ENCODE data around the gene SGPP1.
A peak's percentile ranks its signal among the peaks of the same experiment; 100 is the strongest.

The SGPP1 gene, protein sequence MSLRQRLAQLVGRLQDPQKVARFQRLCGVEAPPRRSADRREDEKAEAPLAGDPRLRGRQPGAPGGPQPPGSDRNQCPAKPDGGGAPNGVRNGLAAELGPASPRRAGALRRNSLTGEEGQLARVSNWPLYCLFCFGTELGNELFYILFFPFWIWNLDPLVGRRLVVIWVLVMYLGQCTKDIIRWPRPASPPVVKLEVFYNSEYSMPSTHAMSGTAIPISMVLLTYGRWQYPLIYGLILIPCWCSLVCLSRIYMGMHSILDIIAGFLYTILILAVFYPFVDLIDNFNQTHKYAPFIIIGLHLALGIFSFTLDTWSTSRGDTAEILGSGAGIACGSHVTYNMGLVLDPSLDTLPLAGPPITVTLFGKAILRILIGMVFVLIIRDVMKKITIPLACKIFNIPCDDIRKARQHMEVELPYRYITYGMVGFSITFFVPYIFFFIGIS

DNA sequence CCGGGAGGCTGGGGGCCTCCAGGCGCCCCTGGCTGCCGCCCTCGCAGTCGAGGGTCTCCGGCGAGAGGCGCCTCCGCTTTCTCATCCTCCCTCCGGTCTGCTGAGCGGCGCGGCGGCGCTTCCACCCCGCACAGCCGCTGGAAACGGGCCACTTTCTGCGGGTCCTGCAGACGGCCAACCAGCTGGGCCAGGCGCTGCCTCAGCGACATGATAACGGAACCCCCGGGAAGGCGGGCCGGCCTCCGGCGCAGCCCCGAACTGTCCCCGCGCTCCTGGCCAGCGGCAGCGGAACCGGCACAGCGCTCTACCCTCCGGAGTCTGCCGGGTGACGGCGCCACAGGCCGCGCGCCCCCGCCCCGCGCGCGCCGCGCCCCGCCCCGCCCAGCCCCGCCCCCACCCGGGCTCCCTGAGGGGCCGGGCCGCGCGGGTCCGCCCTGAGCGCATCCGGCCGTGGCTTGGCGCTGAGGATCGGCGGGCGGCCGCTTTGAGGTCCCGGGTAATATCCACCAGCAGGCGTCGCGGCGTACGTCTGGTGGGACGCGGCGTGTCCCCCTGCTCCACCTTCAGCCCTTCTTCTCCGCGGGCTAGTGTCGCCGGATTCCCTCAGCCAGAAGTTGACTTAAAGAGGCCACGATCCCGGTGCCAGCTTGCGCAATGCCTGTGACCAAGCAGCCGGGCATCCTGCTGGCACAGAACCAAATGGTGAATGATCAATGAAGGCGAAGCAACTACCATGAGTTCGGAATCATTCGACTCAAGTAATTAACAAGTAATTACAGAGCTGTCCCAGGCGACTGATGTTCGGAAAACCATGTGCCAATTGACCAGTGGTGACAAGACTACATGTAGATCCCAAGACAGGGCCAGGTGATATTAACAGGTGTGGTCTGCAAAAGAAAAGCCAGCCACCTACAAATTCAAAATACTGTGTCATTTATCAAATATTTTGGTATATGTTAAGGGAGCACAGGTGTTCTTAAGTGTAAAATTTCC, at the start of gene SGPP1:
SGPP1 (minus strand) TSS at position 330 of the 993 bp plus-strand sequence; CDS start at position 209, 121 bp downstream.
- peak within 1 kb of the TSS; percentile 89 for H3K4me3 ChIP-seq (replicated peaks; ENCODE audit: low read depth, low read length)
- peak; percentile 62 for DNase-seq (ENCODE audit: low read depth)
- TF ChIP-seq, protein P1, sequence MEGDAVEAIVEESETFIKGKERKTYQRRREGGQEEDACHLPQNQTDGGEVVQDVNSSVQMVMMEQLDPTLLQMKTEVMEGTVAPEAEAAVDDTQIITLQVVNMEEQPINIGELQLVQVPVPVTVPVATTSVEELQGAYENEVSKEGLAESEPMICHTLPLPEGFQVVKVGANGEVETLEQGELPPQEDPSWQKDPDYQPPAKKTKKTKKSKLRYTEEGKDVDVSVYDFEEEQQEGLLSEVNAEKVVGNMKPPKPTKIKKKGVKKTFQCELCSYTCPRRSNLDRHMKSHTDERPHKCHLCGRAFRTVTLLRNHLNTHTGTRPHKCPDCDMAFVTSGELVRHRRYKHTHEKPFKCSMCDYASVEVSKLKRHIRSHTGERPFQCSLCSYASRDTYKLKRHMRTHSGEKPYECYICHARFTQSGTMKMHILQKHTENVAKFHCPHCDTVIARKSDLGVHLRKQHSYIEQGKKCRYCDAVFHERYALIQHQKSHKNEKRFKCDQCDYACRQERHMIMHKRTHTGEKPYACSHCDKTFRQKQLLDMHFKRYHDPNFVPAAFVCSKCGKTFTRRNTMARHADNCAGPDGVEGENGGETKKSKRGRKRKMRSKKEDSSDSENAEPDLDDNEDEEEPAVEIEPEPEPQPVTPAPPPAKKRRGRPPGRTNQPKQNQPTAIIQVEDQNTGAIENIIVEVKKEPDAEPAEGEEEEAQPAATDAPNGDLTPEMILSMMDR (IDR thresholded peaks at IDR 0.05; ENCODE audit: low read length, missing control alignments): peak; percentile 20

DNA sequence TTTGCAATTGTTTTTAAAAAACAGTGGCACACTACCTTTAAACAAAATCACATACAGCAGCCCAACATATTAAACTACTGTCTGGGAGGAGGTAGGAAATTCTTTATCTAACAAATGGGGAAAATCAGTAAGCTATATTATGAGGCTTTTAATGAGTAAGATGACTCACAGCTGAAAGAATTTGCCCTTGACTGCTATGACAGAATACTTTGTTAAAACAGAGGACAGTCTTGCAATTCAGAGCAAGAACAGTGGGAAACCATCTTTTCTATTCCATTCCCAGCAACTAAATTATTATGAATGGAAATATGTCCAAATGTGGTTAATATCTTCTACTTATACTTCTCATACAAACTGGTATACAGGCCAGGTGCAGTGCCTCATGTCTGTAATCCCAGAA, 49.2 kb upstream of the SGPP1 start:
- H3K4me3 ChIP-seq (replicated peaks; ENCODE audit: low read depth, low read length): no peak overlapping the region
- DNase-seq (ENCODE audit: low read depth): peak; percentile 70
- TF ChIP-seq, protein P1 (IDR thresholded peaks at IDR 0.05; ENCODE audit: low read length, missing control alignments): no peak

DNA sequence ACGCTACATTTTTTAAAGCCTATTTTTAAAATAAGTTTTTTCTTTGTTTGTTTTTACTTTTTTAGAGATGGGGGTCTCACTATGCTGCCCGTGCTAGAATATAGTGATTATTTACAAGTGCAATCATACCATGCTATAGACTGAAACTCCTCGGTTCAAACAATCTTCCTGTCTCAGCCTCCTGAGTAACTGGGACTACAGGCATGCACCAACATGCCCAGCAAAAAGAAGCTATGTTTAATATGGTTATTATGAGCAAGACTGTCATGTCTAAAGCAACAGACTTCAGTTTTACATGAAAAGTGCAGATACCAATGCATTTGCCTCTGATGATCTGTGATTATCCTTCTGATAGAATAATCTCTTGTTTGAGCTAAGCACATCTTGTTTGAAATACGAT, 45.6 kb upstream of the SGPP1 start:
- TF ChIP-seq, protein P1 (IDR thresholded peaks at IDR 0.05; ENCODE audit: low read length, missing control alignments): no peak
- no peak for DNase-seq (ENCODE audit: low read depth)
- no peak overlapping the region for H3K4me3 ChIP-seq (replicated peaks; ENCODE audit: low read depth, low read length)

DNA sequence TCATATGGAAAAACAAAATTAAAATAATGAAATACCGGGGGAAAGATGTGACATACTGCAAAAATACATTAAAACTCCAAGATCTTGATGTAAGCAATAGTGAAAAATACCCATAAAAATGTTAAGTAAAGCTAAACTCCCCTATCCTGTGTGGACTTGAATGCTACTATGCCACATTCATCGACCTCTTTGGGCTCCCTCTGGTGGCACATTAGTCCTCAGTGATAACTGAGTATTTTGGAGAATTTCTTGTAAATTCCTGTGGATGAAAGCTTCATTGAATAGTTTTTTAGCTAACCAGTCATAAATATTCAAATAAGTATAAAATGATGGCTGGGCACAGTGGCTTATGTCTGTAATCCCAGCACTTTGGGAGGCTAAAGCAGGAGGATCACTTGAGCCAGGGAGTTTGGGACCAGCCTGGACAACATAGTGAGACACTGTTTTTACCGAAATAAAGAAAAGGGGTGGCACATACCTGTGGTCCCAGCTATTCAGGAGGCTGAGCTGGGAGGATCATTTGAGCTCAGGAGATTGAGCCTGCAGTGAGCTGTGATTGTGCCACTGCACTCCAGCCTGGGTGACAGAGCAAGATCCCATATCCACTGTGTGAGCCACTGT, 42.4 kb upstream of the SGPP1 start:
- TF ChIP-seq, protein P1 (IDR thresholded peaks at IDR 0.05; ENCODE audit: low read length, missing control alignments): peak; percentile 80
- H3K4me3 ChIP-seq (replicated peaks; ENCODE audit: low read depth, low read length): no peak overlapping the region
- peak; percentile 78 for DNase-seq (ENCODE audit: low read depth)

DNA sequence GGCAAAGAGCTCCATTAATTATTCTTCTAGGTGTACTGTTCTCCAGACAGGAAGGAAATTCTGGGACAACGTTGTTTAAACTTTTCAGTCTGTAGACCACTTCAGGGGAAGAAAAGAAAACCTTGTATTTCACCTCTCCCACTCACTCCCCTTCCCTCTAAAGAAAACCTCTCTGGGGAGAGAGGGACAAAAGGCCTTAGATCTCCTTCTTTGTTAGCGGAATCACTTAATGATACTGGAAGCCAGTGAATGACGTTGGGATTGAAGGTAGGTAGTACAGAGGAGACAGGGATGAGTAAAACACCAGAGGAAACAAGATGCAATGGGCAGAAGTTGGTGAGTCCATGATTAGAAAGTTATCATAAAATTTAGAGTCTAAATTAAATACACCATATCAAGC, 38.7 kb upstream of the SGPP1 start:
- TF ChIP-seq, protein P1 (IDR thresholded peaks at IDR 0.05; ENCODE audit: low read length, missing control alignments): no peak
- no peak for DNase-seq (ENCODE audit: low read depth)
- H3K4me3 ChIP-seq (replicated peaks; ENCODE audit: low read depth, low read length): no peak overlapping the region

DNA sequence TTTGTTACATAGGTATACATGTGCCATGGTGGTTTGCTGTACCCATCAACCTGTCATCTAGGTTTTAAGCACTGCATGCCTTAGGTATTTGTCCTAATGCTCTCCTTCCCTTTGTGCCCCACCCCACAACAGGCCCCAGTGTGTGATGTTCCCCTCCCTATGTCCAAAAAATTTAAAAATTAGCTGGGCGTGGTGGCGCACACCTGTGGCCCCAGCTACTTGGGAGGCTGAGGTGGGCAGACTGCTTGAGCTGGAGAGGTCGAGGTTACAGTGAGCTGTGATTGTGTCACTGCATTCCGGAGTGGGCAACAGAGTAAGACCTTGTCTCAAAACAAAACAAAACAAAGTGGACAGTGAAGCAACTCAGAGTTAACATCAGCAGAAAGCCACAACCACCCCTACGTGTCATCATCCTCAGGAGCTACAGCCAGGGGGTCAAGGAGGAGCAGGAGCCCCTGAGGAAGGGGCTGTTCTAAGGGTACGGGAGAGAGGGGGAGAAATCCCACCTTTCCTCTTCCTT, 36.8 kb upstream of the SGPP1 start:
- TF ChIP-seq, protein P1 (IDR thresholded peaks at IDR 0.05; ENCODE audit: low read length, missing control alignments): no peak
- no peak for DNase-seq (ENCODE audit: low read depth)
- no peak overlapping the region for H3K4me3 ChIP-seq (replicated peaks; ENCODE audit: low read depth, low read length)
